Astrocyte of the spinal cord (primary cell): ENCODE measurements around the gene LMNB1.
A peak's percentile ranks its signal among the peaks of the same experiment; 100 is the strongest.
"Not testable (repeated sequence)": the region's sequence is repeated elsewhere in the genome, so short reads cannot be mapped to it uniquely, and the experiment has no call there.

Source experiments
- DNase-seq: peaks from one replicate; pipeline ENCODE4 v3.0.0; 2011; ENCODE audit warnings: low read depth, low spot score
- H3K4me3 ChIP-seq: 2 replicates; pipeline ENCODE4 v1.5.1; 2011; ENCODE audit warnings: low read depth, mild to moderate bottlenecking, low read length, moderate library complexity
- CTCF ChIP-seq: IDR thresholded peaks from 2 replicates; pipeline ENCODE4 v1.5.1; 2012; ENCODE audit warnings: low read depth, mild to moderate bottlenecking, low read length, inconsistent platforms
- in situ Hi-C: cut with HindIII; loops from 2 replicates; pipeline ENCODE4 v1.10.0; 2017; ENCODE audit warnings: low sequenced_read_pairs

The LMNB1 gene

DNA sequence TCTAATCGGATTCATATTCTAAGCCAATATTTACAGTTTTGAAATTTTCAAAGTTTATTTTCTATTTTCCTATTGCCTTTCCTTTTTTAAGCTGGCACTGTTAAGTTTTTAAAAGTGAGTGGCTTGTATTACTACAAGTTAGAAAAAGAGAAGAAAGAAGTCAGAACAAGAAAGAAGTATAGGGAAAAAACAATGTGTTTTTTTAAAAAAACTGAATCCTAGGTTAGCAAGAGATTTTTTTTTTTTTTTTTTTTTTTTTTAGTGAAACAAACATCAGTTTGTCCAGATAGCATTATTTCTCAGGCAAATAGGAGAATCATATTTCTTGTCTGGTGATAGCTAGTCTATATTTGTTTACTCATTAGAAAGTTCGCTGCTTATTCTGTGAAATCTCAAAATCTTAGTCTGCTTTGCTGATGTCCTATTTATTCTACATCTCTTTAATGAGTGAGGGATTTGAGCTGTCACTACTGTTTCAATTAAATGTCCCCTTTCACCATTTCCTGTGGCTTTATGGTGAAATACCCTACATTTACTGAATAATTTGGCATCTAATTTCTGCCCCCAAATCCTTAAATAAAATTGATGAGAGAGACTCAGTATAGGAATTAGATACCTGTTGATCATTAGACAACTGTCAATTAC lies 19.1 kb upstream of the LMNB1 start:
- in situ Hi-C loops, result no loop called here
- no peak overlapping the region for H3K4me3 ChIP-seq

DNA sequence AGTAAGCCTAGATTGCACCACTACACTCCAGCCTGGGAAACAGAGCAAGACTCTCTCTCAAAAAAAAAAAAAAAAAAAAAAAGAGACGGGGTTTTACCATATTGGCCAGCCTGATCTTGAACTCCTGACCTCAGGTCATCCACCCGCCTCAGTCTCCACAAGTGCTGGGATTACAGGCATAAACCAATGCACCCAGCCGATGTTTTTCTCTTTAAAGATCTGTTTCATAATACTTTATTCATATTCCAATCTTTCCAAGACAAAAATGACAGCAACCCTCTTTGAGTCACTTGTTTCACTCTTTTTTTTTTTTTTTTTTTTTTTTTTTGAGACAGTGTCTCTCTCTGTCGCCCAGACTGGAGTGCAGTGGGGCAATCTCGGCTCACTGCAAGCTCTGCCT lies 13.6 kb upstream of the LMNB1 start:
- no peak for TF ChIP-seq CTCF
- no peak for DNase-seq
- in situ Hi-C loops, result no loop called here
- H3K4me3 ChIP-seq, result no peak overlapping the region

More for the DNA sequence above, 19.1 kb upstream of the LMNB1 start:
- TF ChIP-seq CTCF, result no peak
- no peak for DNase-seq

DNA sequence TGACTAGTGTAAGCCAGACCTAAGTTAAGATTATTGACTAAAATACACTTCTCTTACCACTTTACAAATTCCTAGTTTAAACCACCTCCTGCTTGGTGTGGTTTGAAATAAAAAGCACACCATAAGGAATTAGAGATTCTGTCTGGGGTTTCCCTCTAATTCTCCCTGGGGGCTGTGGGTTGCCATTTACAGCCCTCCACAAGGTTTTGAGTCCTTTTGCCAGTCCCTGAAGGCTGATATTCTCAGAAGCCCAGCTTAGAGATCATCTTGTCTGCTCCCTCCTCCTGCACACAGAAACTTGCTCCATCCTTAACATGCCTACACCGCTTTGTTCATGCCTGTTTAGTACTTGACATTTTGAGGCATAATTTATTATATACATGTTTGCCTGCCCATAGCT lies 7.2 kb upstream of the LMNB1 start:
- H3K4me3 ChIP-seq, result no peak overlapping the region
- DNase-seq, result no peak
- no peak for TF ChIP-seq CTCF
- in situ Hi-C loops, result no loop called here

DNA sequence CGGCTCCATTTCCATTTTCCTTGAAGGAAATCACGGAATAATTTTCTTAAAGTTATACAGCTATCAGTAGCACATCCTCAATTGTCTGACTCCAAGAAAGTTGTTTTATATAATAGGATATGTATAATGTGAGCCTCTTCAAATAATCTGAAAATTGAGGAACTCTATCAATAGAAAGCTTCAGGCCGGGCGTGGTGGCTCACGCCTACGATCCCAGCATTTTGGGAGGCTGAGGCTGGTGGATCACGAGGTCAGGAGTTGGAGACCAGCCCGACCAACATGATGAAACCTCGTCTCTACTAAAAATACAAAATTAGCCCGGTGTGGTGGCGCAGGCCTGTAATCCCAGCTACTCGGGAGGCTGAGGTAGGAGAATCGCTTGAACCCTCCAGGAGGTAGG lies 3.4 kb upstream of the LMNB1 start:
- H3K4me3 ChIP-seq, DNase-seq, in situ Hi-C loops: not testable (repeated sequence)

DNA sequence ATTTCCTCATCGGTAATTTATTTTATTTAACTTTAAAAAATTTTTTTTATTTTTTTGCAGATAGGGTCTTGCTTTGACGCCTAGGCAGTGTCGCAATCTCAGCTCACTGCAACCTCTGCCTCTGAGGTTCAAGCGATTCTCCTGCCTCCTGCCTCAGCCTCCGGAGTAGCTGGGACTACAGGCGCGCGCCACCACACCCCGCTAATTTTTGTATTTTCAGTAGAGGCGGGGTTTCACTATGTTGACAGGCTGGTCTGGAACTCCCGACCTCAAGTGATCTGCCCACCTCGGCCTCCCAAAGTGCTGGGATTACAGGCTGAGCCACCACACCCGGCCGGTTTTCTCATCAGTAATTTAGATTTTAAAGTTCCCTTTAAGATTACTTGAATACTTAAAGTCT lies 2.3 kb upstream of the LMNB1 start:
- H3K4me3 ChIP-seq, in situ Hi-C loops, DNase-seq: not testable (repeated sequence)

GRCh38 chr5:126777257-126777974 lies 480 bp downstream of the LMNB1 start:
- H3K4me3 ChIP-seq, result peak overlapping the region; percentile 91
- in situ Hi-C loops, result no loop called here
- DNase-seq, result peak; percentile 67
- peak; percentile 21 for TF ChIP-seq CTCF

DNA sequence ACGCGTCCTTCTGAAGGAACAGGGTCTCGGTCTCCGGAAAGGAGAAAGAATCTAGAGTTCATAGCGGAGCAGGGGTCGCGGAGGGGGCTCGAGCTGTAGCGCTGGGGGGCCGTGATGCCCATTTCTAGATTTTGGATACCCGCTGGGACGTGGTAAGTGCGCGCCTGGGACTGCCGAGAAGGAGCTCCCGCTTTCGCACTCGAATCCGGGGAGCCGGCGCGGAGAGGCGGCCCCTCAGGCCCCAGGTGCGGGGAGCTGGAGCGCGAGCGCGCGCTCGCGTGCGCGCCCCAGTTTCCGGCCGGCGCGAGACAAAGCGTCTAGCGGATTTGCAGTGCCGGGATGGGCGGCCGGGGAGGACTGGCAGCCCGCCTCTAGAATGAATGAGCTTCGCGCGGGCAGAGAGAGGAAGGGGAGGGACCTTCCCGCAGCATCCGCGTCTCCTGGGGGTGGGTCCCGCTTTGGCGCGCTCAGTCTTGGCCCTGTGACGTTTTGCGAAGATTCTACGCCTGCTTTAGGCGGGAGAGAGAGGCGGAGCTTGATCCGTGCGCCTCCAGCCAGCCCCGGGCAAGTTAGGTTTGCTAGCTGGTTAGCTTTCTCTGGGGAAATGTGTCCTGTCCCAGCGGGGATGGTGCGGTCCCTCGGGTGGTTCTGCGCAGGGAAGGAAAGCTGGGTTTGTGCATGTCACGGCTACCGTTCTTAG lies 1.2 kb downstream of the LMNB1 start:
- no peak for TF ChIP-seq CTCF
- peak; percentile 98 for DNase-seq
- in situ Hi-C loops, result no loop called here
- H3K4me3 ChIP-seq, result peak overlapping the region; percentile 91
